Activated CD8-positive, alpha-beta T cell treated with anti-CD3 and anti-CD28 coated beads for 36 hours (primary cell): ENCODE measurements around the gene PLXNB1. TPM values are rescaled to one million over a fixed set of nuclear protein-coding genes. Genes with fewer than 3 reads are reported as not detected.

Experiments used
- ATAC-seq: fragments of 200-7000 bp; cut with Tn5 transposase; one replicate; pipeline ENCODE4 v1.10.0; 2021; ENCODE audit warnings: mild to moderate bottlenecking, moderate library complexity
- CTCF ChIA-PET: fragments of 350-600 bp; sonication (Branson Sonifier 250); formaldehyde crosslinking; loops from one replicate; lab custom pipeline; 2021; ENCODE audit warnings: antibody characterized with exemption; lab: Charles Lee
- POLR2A ChIA-PET: fragments of 350-600 bp; sonication (Branson Sonifier 250); formaldehyde crosslinking; loops from one replicate; lab custom pipeline; 2021; ENCODE audit warnings: antibody characterized with exemption; lab: Charles Lee
- DNase-seq: peaks from one replicate; pipeline ENCODE4 v3.0.0-alpha.2; 2020
- H3K27ac Mint-ChIP-seq: one replicate; pipeline ENCODE4 v1.8.0; 2021; ENCODE audit warnings: mild to moderate bottlenecking, mixed read lengths
- H3K27me3 Mint-ChIP-seq: one replicate; pipeline ENCODE4 v1.8.0; 2021; ENCODE audit warnings: mixed read lengths
- H3K36me3 Mint-ChIP-seq: one replicate; pipeline ENCODE4 v1.8.0; 2021; ENCODE audit warnings: low read depth, mixed read lengths
- H3K4me1 Mint-ChIP-seq: one replicate; pipeline ENCODE4 v1.8.0; 2021; ENCODE audit warnings: low read depth, mixed read lengths
- H3K4me3 Mint-ChIP-seq: one replicate; pipeline ENCODE4 v1.8.0; 2021; ENCODE audit warnings: mild to moderate bottlenecking, moderate library complexity, mixed read lengths
- H3K9me3 Mint-ChIP-seq: one replicate; pipeline ENCODE4 v1.8.0; 2021; ENCODE audit warnings: mixed read lengths
- intact Hi-C: fragments of 100-400 bp; cut with micrococcal nuclease; formaldehyde crosslinking; loops from one replicate; pipeline ENCODE4 v1.10.0; 2022
- total RNA-seq, 2 experiments: library from RNA; stranded (reverse); gene quantifications; one replicate each; pipeline ENCODE4 v1.2.3, GENCODE V29; 2021
- TF ChIP-seq, protein P1 (sequence below): fragments of 200-600 bp; IDR thresholded peaks from one replicate; pipeline ENCODE4 v1.8.0; 2022; ENCODE audit warnings: antibody characterized with exemption, mild to moderate bottlenecking

The PLXNB1 gene
- total RNA-seq, 2 experiments from 2014 or later = 3.7 TPM

DNA sequence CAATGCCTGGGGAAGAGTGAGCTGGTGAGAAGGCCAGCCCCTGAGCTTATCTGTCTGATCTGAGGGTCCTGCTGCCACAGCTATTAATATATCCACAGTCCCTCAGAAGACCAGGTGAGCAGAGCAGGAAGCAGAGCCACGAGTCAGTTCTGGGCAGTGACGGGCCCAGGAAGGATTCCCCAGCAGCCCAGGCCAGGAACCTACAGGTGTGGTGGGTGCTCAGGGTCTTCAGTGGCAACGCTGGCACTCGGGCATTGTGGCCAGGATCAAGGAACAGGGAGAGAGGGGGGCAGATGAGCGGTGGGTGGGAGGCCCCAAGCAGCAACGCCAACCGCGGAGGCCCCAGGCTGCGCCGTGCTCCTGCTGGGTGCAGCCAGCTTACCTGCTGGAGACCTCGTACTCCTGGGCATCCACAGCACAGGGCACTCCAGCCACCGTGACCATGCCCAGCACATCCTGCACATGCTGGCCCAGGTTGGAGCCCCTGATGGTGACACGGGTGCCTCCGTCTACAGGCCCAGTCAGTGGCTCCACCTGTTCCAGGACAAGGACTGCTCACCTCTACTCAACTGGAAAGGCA is 12.3 kb downstream of the PLXNB1 start:
- POLR2A ChIA-PET = interaction anchor here (0.6 kb wide), 1 partner anchor 140 kb away, joined by 3 read pairs; no protein-coding TSS in a partner anchor
- Mint-ChIP-seq H3K27ac (no peak overlapping the region), H3K4me3 (no peak overlapping the region), H3K9me3 (no peaks in the 10 kb centered on the region), H3K36me3 (no peaks in the 10 kb centered on the region), H3K27me3 (no peaks in the 10 kb centered on the region), H3K4me1 (no peaks in the 10 kb centered on the region)
- DNase-seq = no peak
- TF ChIP-seq, protein P1, sequence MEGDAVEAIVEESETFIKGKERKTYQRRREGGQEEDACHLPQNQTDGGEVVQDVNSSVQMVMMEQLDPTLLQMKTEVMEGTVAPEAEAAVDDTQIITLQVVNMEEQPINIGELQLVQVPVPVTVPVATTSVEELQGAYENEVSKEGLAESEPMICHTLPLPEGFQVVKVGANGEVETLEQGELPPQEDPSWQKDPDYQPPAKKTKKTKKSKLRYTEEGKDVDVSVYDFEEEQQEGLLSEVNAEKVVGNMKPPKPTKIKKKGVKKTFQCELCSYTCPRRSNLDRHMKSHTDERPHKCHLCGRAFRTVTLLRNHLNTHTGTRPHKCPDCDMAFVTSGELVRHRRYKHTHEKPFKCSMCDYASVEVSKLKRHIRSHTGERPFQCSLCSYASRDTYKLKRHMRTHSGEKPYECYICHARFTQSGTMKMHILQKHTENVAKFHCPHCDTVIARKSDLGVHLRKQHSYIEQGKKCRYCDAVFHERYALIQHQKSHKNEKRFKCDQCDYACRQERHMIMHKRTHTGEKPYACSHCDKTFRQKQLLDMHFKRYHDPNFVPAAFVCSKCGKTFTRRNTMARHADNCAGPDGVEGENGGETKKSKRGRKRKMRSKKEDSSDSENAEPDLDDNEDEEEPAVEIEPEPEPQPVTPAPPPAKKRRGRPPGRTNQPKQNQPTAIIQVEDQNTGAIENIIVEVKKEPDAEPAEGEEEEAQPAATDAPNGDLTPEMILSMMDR = no peak
- intact Hi-C loops = no loop called here
- ATAC-seq = no peak
- CTCF ChIA-PET = interaction anchor here (4.4 kb wide), 1 partner anchor 19 kb away, joined by 27 read pairs; no protein-coding TSS in a partner anchor

DNA sequence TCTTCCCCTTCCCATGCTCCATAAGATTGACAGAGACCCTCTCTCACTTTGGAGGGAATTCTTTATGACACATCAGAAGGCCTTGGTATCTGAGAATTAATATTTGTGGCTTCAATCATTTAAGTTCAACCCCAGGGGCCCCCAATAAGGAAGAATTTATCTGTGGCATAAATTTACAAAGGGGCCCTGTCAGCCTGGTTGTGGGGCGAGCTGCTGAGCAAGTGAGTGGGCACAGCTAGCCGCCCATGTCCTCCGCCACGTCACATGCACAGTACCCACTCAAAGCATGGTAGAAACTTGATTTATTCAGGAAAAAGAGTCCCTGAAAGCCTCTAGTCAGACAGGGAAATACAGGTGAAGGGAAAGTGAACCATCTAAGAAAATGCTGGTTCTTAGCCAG is 13.3 kb downstream of the PLXNB1 start:
- TF ChIP-seq, protein P1 = no peak
- DNase-seq (no peak), ATAC-seq (no peak)
- H3K27me3 Mint-ChIP-seq = no peaks in the 10 kb centered on the region
- H3K27ac Mint-ChIP-seq = no peak overlapping the region
- no peaks in the 10 kb centered on the region for H3K4me1 Mint-ChIP-seq
- ChIA-PET POLR2A (interaction anchor here (0.6 kb wide), 1 partner anchor 18 kb away, joined by 3 read pairs; no protein-coding TSS in a partner anchor), CTCF (interaction anchor here (4.4 kb wide), 1 partner anchor 20 kb away, joined by 27 read pairs; no protein-coding TSS in a partner anchor)
- H3K4me3 Mint-ChIP-seq = no peak overlapping the region
- H3K9me3 Mint-ChIP-seq = no peaks in the 10 kb centered on the region
- intact Hi-C loops = no loop called here
- H3K36me3 Mint-ChIP-seq = no peaks in the 10 kb centered on the region

DNA sequence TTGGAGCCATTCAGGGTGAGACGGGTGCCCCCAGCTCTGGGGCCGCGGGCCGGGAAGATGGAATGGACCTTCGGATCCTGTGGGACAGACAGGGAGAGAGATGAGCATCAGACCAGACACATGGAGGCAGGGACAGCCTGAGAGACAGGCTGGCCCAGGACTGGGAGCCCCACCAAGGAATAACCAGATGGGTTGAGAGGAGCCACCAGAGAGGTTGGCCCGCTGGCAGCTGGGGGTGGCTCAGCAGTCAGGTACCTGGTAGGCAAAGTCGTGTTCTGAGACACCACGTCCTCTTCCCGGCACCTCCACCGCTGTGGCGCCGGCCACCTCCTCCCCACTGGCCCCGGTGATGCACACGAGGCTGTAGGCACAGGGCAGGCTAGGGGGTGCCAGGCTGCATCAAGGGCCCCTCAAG is 13.8 kb downstream of the PLXNB1 start:
- no peak overlapping the region for H3K4me3 Mint-ChIP-seq
- no peaks in the 10 kb centered on the region for H3K36me3 Mint-ChIP-seq
- no peaks in the 10 kb centered on the region for H3K27me3 Mint-ChIP-seq
- no peaks in the 10 kb centered on the region for H3K9me3 Mint-ChIP-seq
- ATAC-seq = no peak
- CTCF ChIA-PET = interaction anchor here (4.4 kb wide), 1 partner anchor 20 kb away, joined by 27 read pairs; no protein-coding TSS in a partner anchor
- no peak for DNase-seq
- intact Hi-C loops = no loop called here
- TF ChIP-seq, protein P1 = no peak
- H3K4me1 Mint-ChIP-seq = no peaks in the 10 kb centered on the region
- POLR2A ChIA-PET = interaction anchor here (0.6 kb wide), 1 partner anchor 18 kb away, joined by 3 read pairs; no protein-coding TSS in a partner anchor
- no peak overlapping the region for H3K27ac Mint-ChIP-seq

DNA sequence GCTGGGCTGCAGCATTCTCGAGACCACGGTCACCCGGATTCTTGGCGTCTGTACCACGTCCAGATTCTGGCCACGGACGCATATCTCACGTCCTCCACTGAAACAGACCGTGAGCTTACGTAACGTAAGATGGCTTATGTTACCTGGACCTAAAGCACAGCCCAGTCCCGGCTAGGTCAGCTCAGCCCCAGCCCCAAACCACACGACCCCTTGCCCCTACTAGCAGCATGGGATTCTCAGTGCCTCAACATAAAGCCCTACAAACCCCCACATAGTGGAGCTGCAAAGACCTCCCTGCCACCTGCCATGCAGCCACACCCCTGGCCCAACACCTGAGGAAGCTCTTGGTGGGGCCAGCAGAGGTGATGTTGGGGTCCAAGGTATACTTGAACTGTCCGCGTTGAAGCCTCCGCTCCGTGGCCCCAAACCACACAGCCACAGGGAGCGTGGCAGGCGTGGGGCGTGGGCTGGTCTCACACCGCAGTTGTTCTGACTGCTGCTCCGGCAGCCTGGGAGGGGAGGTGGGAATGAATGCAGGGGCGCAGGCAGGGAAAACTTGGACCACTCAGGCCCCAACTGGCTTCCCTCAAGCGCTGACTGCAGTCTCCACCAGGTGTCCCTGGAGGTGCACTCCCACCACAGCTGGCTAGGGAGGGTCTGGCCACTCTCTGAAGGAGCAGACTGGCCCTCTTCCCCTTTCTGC is 14.5 kb downstream of the PLXNB1 start:
- TF ChIP-seq, protein P1 = no peak
- no peaks in the 10 kb centered on the region for H3K36me3 Mint-ChIP-seq
- POLR2A ChIA-PET = no interaction called here
- H3K4me1 Mint-ChIP-seq = no peaks in the 10 kb centered on the region
- H3K27ac Mint-ChIP-seq = no peak overlapping the region
- no peak overlapping the region for H3K4me3 Mint-ChIP-seq
- CTCF ChIA-PET = interaction anchor here (0.7 to 1.6 kb wide), 4 partner anchors 15 to 220 kb away, joined by 3 to 9 read pairs (median 5); partner anchors contain the start of gene SLC26A6
- intact Hi-C loops = no loop called here
- H3K9me3 Mint-ChIP-seq = no peaks in the 10 kb centered on the region
- H3K27me3 Mint-ChIP-seq = no peaks in the 10 kb centered on the region
- DNase-seq (no peak), ATAC-seq (no peak)
